Umbilical cord (tissue), 2 donors: ENCODE data around the gene HIPK3. TPM values are rescaled to one million over a fixed set of nuclear protein-coding genes. Genes with fewer than 3 reads are reported as not detected.
A peak's percentile ranks its signal among the peaks of the same experiment; 100 is the strongest.
"Not testable (repeated sequence)": the region's sequence is repeated elsewhere in the genome, so short reads cannot be mapped to it uniquely, and the experiment has no call there.

Experiments used
- DNase-seq: peaks from one replicate; pipeline ENCODE4 v3.0.0-alpha.2; 2015; ENCODE audit warnings: low spot score
- total RNA-seq: library from RNA; depleted of rRNA; stranded (reverse); fragments of >200 nt; gene quantifications from one replicate; pipeline ENCODE4 v1.2.3, GENCODE V29; 2014; ENCODE audit warnings: low replicate concordance; ENCODE audit not compliant: insufficient read depth

The HIPK3 gene
- total RNA-seq, 1 donor from 2014 or later: 283 TPM

DNA sequence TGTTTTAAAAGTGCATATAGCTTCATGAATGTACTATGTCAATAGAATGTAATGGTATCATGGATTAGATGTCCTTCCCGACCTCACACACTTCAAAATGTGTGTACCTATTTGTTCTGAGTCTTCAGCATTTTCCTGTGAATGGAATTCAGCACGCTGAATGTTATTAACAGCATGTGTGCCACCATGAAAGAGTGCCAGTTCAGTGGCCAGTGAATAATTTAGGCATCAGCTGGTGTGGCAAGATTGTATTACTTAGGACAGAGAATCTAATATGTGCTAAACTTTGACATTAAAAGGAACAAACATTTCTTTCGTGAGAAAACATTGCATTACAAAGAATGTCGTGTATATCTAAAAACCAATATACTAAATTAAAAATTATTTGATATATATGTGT is 46.4 kb downstream of the HIPK3 start:
- DNase-seq: no peak

DNA sequence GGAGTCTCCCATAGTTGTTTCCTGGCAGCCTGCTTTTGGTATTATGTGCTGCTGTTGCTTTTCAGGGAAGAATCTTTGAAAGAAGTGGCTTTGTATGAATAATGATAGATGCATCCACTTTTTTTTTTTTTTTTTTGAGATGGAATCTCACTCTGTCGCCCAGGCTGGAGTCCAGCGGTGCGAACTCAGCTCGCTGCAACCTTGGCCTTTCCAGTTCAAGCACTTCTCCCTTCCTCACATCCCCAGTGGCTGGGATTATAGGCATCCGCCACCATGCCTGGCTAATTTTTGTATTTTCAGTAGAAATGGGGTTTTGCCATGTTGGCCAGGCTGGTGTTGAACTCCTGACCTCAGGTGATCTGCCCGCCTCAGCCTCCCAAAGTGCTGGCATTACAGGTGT is 49.6 kb downstream of the HIPK3 start:
- DNase-seq: not testable (repeated sequence)

DNA sequence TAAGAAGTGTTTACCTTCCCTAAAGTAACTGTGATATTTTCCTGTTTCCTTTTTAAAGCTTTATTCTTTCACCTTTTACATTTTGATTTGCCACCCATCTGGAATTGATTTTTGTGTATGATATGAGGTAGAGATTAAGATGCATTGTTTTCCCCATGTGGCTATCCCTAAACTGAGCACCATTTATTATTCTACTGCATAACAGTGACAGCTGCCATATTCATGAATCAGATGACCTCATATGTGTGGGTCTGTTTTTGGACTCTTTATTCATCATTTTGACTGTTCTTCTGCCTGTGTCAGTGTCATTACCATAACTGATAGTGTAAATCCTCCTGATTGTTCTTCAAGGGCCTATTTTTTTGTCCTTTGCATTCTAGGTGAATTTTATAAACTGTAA is 50.8 kb downstream of the HIPK3 start:
- DNase-seq: no peak

DNA sequence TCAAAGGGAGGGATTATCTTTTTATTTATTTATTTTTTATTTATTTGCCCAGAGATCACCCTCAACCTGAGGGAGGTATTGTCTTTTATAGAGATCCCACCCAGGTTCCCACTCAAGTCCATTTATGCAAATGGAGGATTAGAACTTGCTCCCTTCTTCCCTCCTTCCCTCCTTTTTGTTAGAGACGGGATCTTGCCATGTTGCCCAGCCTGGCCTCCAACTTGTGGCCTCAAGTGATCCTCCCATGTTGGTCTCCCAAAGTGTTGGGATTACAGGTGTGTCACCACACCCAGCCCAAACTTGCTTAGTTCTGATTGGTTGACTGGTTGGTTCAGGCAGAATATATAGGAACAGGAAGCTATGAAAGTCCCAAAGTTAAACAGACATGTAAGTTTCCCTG is 51.9 kb downstream of the HIPK3 start:
- no peak for DNase-seq

DNA sequence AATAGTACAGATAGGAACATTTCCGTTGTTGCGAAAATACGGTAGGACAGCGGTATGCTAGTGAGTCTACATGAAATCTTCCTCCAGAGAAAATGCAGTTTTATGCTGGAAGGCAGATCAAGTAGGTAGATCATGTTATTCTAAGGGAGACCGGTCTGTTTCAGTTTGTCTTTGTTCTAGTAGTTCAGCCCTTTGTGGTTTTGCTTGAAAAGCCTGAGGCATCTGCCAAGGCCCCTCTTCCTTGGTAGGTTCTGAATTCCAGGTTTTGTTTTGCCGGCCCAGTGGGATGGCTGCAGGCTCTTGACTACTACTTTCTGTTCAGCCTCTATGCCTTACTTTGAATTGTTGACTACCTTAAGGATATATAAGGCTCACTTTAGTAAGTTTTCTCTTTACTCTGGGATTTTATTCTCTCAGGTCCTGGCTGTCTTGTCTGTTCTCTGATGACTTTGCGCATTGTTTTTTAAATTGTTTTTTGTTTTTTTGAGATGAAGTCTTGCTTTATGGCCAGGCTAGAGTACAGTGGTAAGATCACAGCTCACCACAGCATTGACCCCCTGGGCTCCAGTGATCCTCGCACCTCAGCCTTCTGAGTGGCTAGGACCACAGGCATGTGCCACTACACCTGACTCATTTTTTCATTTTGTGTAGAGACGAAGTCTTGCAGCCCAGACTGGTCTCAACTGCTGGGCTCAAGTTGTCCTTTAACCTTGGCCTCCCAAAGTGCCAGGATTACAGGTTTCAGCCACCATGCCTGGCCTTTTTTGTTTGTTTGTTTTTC is 53.7 kb downstream of the HIPK3 start:
- no peak for DNase-seq

DNA sequence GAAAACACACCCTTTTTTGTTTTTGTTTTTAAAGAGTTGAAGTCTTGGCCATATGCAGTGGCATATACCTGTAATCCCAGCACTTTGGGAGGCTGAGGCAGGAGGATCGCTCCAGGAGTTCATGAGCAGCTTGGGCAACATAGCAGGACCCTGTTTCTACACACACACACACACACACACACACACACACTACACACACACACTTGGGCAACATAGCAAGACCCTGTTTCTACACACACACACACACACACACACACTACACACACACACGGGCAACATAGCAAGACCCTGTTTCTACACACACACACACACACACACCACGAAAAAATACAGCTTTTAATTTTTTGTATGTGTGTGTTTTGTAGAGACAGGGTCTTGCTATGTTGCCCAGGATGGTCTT is 54.5 kb downstream of the HIPK3 start:
- DNase-seq: no peak

DNA sequence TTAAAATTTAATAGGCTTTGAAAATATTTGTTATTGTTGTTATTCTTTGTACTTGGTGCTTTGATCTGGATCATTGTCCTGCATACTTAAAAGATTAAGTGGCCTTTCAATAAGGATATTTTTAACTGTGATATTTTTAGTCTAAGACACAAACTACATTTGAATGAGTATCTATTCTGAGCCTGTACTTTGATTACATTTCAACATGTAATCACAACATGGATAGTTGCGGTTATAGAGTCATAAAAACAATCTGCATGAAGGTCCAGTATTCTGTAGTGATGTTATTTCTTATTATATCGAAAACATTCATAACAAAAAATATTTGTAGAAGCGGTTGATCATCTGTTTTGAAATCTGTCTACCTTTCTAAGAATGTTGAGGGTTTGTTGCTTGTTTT is 58.6 kb downstream of the HIPK3 start:
- no peak for DNase-seq

DNA sequence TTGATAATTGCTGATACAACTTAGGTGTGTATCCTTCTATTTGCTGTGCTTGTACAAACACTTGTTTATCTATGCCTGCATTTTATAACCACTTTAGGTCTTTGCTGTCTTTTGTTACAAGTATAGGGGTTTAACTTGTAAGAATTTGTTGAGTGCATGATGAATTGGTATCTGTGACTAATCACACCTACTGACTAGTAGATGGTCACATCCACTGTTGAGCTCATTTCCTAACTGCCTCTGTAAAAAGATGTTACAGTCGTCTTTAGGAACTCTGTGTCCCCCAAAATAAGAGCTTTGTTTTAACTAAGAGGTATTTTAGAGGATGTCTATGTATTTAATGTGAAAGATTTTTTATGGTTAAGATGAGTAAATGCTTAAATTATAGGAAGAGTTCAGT is 60.5 kb downstream of the HIPK3 start:
- no peak for DNase-seq

DNA sequence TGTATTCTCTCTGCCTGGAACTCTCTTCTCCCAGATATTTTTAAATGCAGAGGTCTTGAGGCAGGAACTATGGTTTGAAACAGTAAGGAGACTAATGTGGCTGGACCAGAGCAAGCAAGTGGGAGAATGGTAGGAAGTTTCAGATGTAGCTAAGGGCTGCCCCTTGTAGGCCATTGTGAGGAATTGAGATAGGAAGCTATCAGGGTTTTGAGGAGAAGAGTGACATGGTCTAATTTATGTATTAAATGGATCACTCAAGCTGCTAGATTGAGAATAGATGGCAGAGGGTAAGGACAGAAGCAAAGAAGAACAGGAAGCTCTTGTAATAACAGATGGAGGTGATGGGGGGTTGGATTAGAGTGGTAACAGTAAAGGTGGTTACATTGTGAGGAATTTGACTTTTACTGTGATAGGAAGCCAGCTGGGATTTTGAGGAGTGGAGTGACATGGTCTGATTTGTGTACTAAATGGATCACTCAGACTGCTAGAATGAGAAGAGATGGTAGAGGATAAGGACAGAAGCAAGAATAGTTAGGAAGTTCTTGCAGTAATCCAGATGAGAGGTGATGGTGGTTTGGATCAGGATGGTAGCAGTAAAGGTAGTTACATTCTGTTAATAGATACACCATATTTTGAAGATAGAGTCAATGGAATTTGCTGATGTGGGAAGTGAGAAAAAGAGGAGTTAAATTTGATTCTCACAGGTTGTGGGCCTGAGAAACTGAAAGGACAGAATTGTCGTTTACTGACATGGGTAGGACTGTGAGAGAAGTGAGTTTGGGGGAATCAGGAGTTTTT is 63.0 kb downstream of the HIPK3 start:
- no peak for DNase-seq

DNA sequence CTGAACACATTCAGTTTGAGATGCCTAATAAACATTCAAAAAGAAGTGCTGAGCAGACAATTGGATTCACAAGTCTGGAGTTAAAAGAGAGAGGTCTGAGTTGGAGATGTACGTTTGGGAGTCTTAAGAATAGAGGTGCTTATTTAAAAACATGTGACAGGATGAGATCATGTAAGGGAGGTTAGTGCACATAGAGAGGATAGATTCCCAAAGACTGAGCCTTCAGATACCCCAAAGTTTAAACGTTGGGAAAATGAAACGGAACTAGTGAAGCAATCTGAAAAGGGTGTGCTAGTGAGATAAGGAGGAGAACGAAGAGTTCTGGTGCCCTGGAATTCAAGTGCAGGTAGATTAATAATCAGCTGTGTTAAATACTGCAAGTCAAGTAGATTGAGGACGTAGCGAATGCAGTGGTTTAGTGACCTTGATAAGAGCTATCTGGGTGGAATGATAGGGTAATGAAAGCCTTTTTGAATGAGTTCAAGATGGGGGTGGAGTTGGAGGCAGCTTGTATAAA is 63.7 kb downstream of the HIPK3 start:
- DNase-seq: peak; percentile 7

DNA sequence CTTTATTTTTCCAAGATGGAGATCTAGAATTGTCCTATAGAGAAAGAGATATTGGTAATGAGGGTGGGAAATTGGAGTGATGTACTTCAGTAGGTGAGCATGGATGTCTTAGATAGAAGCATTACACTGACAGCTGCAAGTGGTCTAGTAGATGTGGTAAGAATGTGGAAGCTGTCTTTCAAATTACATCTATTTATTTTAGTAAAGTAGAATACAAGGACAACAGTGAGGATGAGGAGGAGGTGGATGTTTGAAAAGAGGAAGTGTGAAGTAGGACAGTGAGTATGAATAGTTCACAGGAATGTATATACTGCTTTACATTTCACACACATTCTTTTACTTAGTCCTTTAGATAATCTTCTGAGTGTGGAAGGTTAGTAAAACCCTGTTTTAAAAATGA is 64.2 kb downstream of the HIPK3 start:
- no peak for DNase-seq

DNA sequence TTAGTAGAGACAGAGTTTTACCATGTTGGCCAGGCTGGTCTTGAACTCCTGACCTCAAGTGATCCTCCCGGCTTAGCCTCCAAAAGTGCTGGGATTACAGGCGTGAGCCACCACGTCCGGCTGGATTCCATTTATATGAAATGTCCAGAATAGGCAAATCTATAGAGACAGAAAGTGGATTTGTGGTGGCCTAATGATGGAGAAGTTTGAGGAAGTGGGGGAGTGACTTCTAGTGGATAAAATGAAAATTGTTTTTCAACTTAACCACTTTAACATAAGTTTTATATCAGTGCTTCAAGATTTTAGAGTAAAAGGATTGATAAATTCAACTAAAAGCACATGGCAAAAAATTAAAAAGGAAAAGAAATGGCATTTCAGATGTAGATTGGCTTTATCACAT is 66.2 kb downstream of the HIPK3 start:
- DNase-seq: no peak

DNA sequence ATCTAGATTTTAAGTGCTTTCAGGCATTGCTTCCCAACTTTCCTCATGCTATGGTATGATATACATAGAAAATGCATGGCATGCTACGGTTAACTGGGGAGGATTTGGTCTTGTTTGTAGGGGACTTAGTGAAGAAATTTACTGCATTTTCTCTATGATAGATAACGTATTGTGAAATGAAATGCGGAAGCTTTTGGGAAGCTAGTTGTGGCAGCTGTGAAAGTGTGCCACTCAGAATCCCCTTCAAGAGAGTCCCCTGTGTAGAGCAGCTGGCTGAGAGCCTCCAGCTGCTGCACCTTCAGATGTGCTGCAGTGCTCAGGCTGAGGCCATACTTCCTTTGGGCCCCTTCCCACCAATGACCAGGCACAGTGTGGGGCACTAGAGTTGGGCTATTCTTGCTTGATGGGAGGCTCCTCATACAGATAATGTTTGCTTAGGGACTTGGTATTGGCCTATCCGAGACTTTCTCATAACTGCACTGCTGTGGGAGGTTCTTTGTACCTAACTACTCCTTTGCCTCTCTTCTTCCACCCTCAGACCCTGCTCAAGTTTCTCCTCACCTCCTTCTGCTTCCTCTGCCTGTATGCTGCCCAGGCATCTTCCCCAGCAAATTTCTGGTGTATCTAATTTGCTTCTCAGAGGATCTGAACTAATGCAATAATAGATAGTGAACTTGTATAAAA is 67.3 kb downstream of the HIPK3 start:
- DNase-seq: peak; percentile 34

DNA sequence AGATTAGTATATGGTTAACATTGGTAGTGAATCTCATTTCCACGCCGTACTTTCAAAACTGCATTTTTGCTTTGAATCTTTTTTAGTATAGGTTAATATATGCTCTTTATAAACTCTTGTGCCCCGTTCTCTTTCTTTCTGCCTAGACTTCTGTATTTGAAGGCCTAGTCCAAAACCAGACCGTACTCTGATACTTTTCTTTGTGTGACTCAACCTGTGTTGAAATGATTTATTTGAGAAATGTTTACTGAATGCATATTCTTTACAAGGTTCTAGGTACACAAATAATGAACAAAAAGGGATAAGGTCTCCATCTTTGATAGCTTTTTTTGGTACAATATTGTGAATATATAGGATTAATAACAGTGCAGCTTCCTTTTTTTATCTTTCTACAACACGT is 68.3 kb downstream of the HIPK3 start:
- no peak for DNase-seq

DNA sequence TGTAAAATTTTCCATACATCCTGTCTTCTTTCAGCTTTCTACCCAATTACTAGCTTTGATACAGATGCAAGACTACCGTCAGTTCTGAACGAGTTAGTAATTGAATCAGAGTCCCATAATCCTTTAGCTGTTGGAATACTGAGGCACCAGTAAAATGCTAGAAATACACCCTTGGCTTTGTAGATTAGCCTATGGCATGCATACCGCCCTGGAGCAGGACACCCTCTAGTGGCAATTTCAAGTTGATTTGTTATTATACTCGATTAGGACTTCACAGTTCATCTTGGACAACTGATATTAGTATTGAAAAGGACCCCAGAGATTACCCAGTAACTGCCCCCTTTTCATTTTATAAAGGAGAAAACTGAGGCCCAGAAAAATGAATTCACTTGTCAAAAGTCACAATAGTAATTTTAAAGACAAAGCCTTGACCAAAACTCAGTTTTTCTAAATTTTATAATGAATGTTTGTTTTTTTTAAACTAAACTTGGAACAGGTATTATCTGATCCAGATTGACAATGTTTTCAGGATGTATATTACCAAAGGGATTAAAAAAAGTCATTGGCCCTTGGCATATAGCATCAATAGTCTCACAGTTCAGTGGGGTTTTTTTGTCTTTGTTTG is 72.6 kb downstream of the HIPK3 start:
- DNase-seq: peak; percentile 59

DNA sequence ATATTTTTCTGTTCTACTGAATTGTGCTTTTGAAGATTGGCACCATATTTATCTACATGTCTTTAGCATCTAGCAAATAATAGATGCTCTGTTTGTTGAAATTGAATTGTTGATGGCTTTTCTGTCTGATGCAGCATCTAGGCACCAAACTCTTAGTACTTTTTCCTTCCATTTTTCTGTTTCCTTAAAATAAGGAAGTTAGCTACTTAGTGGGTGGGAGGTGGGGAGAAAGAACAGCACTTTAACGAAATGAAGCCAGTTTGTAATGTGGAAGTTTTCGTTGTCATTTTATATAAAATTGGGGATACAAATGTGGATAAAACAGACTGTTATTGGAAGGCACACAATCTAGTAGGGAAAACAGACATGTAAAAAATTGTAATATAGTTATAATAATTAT is 76.6 kb downstream of the HIPK3 start:
- no peak for DNase-seq

DNA sequence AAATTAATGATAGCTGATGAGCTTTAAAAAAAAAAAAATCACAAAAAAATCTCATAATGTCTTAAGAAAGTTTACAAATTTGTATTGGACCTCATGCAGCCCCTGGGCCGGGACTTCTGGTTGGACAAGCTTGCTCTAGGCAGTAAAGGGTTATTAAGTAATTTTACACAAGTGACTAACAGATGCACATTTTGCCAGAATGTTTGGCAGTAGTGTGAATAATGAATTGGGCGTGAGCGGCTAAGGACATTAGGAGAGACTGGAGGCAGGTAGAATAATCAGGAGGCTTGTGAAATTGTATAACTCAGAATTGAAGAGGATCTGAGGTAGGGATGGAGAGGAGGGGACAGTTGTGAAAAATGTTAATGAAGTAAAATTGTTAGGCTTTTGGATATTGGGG is 77.4 kb downstream of the HIPK3 start:
- DNase-seq: no peak

DNA sequence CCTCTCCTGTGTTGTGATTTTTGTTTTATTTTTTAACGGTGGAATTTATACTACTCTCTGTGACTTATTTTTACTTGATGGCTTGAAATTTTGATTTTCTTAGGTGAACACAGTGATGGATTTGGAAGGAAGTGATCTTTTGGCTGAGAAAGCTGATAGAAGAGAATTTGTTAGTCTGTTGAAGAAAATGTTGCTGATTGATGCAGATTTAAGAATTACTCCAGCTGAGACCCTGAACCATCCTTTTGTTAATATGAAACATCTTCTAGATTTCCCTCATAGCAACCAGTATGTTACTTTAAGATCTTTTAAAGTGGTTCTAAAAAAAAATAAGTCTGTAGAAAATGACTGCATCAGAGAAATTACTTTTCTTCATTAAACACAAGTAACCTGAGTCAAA is 82.1 kb downstream of the HIPK3 start:
- DNase-seq: no peak

DNA sequence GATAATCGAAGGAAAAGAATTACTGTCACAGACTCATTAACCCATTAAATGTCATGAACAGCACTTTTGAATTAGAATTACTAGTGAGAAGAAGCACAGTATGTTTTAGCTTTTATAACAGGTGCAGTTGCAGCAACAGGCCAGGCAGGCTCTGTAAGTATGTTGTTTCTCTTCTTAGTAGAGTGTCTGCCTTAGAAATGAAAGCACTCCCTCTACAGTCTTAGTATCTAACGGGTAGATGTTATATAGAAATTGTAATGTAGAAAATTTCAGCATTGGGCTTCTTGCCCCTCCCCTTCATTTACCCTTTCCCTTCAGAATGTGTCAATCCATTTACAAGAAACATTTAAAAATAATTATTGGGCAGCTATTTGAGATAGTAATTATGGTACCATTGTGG is 87.4 kb downstream of the HIPK3 start:
- no peak for DNase-seq

DNA sequence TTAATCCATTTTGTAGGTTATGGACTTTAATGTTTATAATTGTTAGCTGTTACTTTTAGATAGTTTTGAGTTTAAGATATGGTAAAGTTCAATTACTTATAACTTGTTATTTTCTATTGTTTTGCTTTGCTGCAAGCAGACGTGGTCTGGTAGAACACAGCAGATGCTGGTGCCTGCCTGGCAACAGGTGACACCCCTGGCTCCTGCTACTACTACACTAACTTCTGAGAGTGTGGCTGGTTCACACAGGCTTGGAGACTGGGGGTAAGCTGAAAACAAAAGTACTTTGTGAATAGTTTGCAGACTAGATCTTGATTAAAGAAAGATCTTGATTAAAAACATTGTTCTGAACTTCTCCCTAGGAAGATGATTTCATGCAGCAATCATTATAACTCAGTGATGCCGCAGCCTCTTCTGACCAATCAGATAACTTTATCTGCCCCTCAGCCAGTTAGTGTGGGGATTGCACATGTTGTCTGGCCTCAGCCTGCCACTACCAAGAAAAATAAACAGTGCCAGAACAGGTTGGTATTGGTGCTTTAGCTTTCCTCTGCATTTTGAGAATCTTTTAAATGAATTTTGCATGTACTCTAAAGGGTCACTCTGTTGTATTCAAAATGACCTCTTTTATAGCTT is 90.4 kb downstream of the HIPK3 start:
- DNase-seq: no peak

DNA sequence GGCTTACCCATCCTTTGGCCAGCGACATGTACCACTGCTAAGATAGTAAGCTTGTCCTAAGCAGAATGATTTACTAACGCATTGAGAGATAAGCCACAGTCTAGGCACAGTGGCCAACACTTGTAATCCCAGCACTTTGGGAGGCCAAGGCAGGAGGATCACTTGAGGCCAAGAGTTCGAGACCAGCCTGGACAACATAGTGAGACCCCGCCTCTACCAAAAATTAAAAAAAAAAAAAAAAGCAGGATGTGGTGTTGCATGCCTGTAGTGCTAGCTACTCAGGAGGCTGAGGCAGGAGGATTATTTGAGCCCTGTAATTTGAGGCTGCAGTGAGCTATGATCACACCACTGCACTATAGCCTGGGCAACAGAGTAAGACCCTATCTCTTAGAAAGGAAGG is 93.1 kb downstream of the HIPK3 start:
- no peak for DNase-seq
